Skeletal muscle cell (primary cell): Measurements from ENCODE around the gene BACH2.
"Not testable (repeated sequence)": the region's sequence is repeated elsewhere in the genome, so short reads cannot be mapped to it uniquely, and the experiment has no call there.

Experiments used
- DNase-seq: peaks from one replicate; pipeline ENCODE4 v3.0.0-alpha.2; 2010; ENCODE audit warnings: low read depth
- H3K4me3 ChIP-seq: 2 replicates; pipeline ENCODE4 v1.5.1; 2011; ENCODE audit warnings: low read depth, mild to moderate bottlenecking, control low read depth, low read length, moderate library complexity

The BACH2 gene

GRCh38 chr6:90118069-90118468, 178.6 kb downstream of the BACH2 start:
- no peak overlapping the region for H3K4me3 ChIP-seq

GRCh38 chr6:90116126-90116525, 180.5 kb downstream of the BACH2 start:
- not testable (repeated sequence) for H3K4me3 ChIP-seq, DNase-seq

More at GRCh38 chr6:90118069-90118468, 178.6 kb downstream of the BACH2 start:
- DNase-seq: no peak

GRCh38 chr6:90113389-90113788, 183.3 kb downstream of the BACH2 start:
- H3K4me3 ChIP-seq: no peak overlapping the region
- DNase-seq: no peak

GRCh38 chr6:90111387-90111786, 185.3 kb downstream of the BACH2 start:
- DNase-seq: no peak
- H3K4me3 ChIP-seq: no peak overlapping the region

GRCh38 chr6:90110971-90111370, 185.7 kb downstream of the BACH2 start:
- H3K4me3 ChIP-seq: no peak overlapping the region
- DNase-seq: no peak

- no peak overlapping the region for H3K4me3 ChIP-seq
- no peak for DNase-seq
Observed at GRCh38 chr6:90109141-90109540, 187.5 kb downstream of the BACH2 start.

- DNase-seq: no peak
- H3K4me3 ChIP-seq: no peak overlapping the region
Observed at GRCh38 chr6:90107771-90108282, 188.8 kb downstream of the BACH2 start.

- no peak overlapping the region for H3K4me3 ChIP-seq
- DNase-seq: no peak
Observed at GRCh38 chr6:90107371-90107770, 189.3 kb downstream of the BACH2 start.

- no peak overlapping the region for H3K4me3 ChIP-seq
- no peak for DNase-seq
Observed at GRCh38 chr6:90106449-90106848, 190.2 kb downstream of the BACH2 start.

- no peak for DNase-seq
Observed at GRCh38 chr6:90105506-90106170, 191.0 kb downstream of the BACH2 start.

GRCh38 chr6:90103056-90103800, 193.4 kb downstream of the BACH2 start:
- H3K4me3 ChIP-seq: no peak overlapping the region
- DNase-seq: no peak

More at GRCh38 chr6:90105506-90106170, 191.0 kb downstream of the BACH2 start:
- no peak overlapping the region for H3K4me3 ChIP-seq

- no peak for DNase-seq
- H3K4me3 ChIP-seq: no peak overlapping the region
Observed at GRCh38 chr6:90101403-90101802, 195.2 kb downstream of the BACH2 start.

- no peak overlapping the region for H3K4me3 ChIP-seq
- no peak for DNase-seq
Observed at GRCh38 chr6:90100059-90100665, 196.5 kb downstream of the BACH2 start.

- H3K4me3 ChIP-seq: no peak overlapping the region
- DNase-seq: no peak
Observed at GRCh38 chr6:90098627-90099026, 198.0 kb downstream of the BACH2 start.

GRCh38 chr6:90098001-90098531, 198.6 kb downstream of the BACH2 start:
- DNase-seq: peak; percentile 93
- no peak overlapping the region for H3K4me3 ChIP-seq

GRCh38 chr6:90097356-90097755, 199.3 kb downstream of the BACH2 start:
- H3K4me3 ChIP-seq: no peak overlapping the region
- DNase-seq: no peak

GRCh38 chr6:90096818-90097217, 199.8 kb downstream of the BACH2 start:
- H3K4me3 ChIP-seq: no peak overlapping the region
- DNase-seq: no peak

- no peak overlapping the region for H3K4me3 ChIP-seq
- DNase-seq: no peak
Observed at GRCh38 chr6:90095788-90096187, 200.9 kb downstream of the BACH2 start.

GRCh38 chr6:90095145-90095544, 201.5 kb downstream of the BACH2 start:
- no peak overlapping the region for H3K4me3 ChIP-seq

GRCh38 chr6:90093558-90094073, 203.0 kb downstream of the BACH2 start:
- no peak for DNase-seq
- no peak overlapping the region for H3K4me3 ChIP-seq

More at GRCh38 chr6:90095145-90095544, 201.5 kb downstream of the BACH2 start:
- DNase-seq: no peak
